HEK293 (cell line): Measurements from ENCODE around the gene IFNE.

Source experiments
- BCL11A ChIP-seq: fragments of 450-650 bp; formaldehyde crosslinking; IDR thresholded peaks from 2 replicates; pipeline ENCODE4 v1.5.1; 2016; ENCODE audit warnings: low read depth, missing biosample characterization, missing genetic modification characterization
- HOXD13 ChIP-seq: sonication (generic); formaldehyde crosslinking; IDR thresholded peaks from 2 replicates; pipeline ENCODE4 v1.8.0; 2022; ENCODE audit warnings: missing genetic modification reagents, borderline replicate concordance
- KLF9 ChIP-seq: fragments of 450-650 bp; formaldehyde crosslinking; IDR thresholded peaks from 2 replicates; pipeline ENCODE4 v1.5.1; 2016; ENCODE audit warnings: missing biosample characterization, missing genetic modification characterization, low read depth
- ZBTB8A ChIP-seq: fragments of 450-650 bp; formaldehyde crosslinking; IDR thresholded peaks from 2 replicates; pipeline ENCODE4 v1.5.1; 2016; ENCODE audit warnings: missing biosample characterization, missing genetic modification characterization
- ZNF114 ChIP-seq: fragments of 450-650 bp; formaldehyde crosslinking; IDR thresholded peaks from 2 replicates; pipeline ENCODE4 v1.5.0; 2017; ENCODE audit warnings: missing biosample characterization, missing genetic modification characterization
- ZNF311 ChIP-seq: fragments of 450-650 bp; formaldehyde crosslinking; IDR thresholded peaks from 2 replicates; pipeline ENCODE4 v1.5.1; 2017; ENCODE audit warnings: missing biosample characterization, missing genetic modification characterization, borderline replicate concordance
- ZNF324 ChIP-seq: fragments of 450-650 bp; formaldehyde crosslinking; IDR thresholded peaks from 2 replicates; pipeline ENCODE4 v1.5.1; 2016; ENCODE audit warnings: missing biosample characterization, missing genetic modification characterization
- ZNF707 ChIP-seq: fragments of 450-650 bp; formaldehyde crosslinking; IDR thresholded peaks from 2 replicates; pipeline ENCODE4 v1.5.1; 2016; ENCODE audit warnings: missing biosample characterization, missing genetic modification characterization
- TF ChIP-seq, protein P1 (sequence below): fragments of 450-650 bp; formaldehyde crosslinking; IDR thresholded peaks from 2 replicates; pipeline ENCODE4 v1.5.1; 2016; ENCODE audit warnings: missing biosample characterization, missing genetic modification characterization
- TF ChIP-seq, protein P2 (sequence below): fragments of 450-650 bp; formaldehyde crosslinking; IDR thresholded peaks from 2 replicates; pipeline ENCODE4 v1.5.1; 2016; ENCODE audit warnings: missing biosample characterization, missing genetic modification characterization

DNA sequence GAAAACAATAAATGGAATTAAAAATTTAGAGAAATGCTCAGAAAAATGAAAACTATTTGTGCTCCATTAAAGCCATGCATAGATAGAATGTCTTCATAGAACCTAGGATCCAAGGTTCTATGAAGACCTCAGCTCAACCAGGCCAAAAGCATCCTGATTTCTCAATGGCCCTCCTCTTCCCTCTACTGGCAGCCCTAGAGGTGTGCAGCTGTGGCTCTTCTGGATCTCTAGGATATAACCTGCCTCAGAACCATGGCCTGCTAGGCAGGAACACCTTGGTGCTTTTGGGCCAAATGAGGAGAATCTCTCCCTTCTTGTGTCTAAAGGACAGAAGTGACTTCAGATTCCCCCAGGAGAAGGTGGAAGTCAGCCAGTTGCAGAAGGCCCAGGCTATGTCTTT is 26.8 kb downstream of the IFNE start:
- TF ChIP-seq ZBTB8A (no peak), ZNF707 (tag by site-specific recombination) (no peak), ZNF114 (no peak), BCL11A (tag by site-specific recombination) (no peak), ZNF324 (tag by site-specific recombination) (no peak), HOXD13 (CRISPR knock-in tag) (no peak), KLF9 (tag by site-specific recombination) (no peak), ZNF311 (tag by site-specific recombination) (no peak)
- TF ChIP-seq, protein P1, sequence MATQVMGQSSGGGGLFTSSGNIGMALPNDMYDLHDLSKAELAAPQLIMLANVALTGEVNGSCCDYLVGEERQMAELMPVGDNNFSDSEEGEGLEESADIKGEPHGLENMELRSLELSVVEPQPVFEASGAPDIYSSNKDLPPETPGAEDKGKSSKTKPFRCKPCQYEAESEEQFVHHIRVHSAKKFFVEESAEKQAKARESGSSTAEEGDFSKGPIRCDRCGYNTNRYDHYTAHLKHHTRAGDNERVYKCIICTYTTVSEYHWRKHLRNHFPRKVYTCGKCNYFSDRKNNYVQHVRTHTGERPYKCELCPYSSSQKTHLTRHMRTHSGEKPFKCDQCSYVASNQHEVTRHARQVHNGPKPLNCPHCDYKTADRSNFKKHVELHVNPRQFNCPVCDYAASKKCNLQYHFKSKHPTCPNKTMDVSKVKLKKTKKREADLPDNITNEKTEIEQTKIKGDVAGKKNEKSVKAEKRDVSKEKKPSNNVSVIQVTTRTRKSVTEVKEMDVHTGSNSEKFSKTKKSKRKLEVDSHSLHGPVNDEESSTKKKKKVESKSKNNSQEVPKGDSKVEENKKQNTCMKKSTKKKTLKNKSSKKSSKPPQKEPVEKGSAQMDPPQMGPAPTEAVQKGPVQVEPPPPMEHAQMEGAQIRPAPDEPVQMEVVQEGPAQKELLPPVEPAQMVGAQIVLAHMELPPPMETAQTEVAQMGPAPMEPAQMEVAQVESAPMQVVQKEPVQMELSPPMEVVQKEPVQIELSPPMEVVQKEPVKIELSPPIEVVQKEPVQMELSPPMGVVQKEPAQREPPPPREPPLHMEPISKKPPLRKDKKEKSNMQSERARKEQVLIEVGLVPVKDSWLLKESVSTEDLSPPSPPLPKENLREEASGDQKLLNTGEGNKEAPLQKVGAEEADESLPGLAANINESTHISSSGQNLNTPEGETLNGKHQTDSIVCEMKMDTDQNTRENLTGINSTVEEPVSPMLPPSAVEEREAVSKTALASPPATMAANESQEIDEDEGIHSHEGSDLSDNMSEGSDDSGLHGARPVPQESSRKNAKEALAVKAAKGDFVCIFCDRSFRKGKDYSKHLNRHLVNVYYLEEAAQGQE = no peak
- TF ChIP-seq, protein P2, sequence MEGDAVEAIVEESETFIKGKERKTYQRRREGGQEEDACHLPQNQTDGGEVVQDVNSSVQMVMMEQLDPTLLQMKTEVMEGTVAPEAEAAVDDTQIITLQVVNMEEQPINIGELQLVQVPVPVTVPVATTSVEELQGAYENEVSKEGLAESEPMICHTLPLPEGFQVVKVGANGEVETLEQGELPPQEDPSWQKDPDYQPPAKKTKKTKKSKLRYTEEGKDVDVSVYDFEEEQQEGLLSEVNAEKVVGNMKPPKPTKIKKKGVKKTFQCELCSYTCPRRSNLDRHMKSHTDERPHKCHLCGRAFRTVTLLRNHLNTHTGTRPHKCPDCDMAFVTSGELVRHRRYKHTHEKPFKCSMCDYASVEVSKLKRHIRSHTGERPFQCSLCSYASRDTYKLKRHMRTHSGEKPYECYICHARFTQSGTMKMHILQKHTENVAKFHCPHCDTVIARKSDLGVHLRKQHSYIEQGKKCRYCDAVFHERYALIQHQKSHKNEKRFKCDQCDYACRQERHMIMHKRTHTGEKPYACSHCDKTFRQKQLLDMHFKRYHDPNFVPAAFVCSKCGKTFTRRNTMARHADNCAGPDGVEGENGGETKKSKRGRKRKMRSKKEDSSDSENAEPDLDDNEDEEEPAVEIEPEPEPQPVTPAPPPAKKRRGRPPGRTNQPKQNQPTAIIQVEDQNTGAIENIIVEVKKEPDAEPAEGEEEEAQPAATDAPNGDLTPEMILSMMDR (tag by site-specific recombination) = peak; percentile 38; the same call in 1 of the 2 replicates
